Neural progenitor cell (in vitro differentiated cells): ENCODE results near the gene GTPBP6.

Experiments
- CTCF ChIP-seq: fragments of 200-600 bp; sonication (generic); IDR thresholded peaks from 2 replicates; pipeline ENCODE4 v1.5.1; 2017; ENCODE audit warnings: antibody characterized with exemption, mild to moderate bottlenecking
- EZH2phosphoT487 ChIP-seq: fragments of 200-600 bp; sonication (generic); IDR thresholded peaks from 2 replicates; pipeline ENCODE4 v1.6.1; 2017; ENCODE audit warnings: antibody characterized with exemption

GRCh38 chrX:332916-333610 lies 14.5 kb upstream of the GTPBP6 start:
- no peak for TF ChIP-seq CTCF
- no peak for TF ChIP-seq EZH2phosphoT487
